DOHH2 (cell line): Measurements from ENCODE around the gene STARD9.
"Not testable (repeated sequence)": the region's sequence is repeated elsewhere in the genome, so short reads cannot be mapped to it uniquely, and the experiment has no call there.

Source experiments
- H3F3A ChIP-seq: fragments of 200-600 bp; sonication (generic), shearing (Covaris generic); 2 replicates; pipeline ENCODE4 v1.6.0; 2016; ENCODE audit warnings: antibody characterized with exemption, mild to moderate bottlenecking; ENCODE audit not compliant: control insufficient read depth, insufficient read depth
- H3K27ac ChIP-seq: fragments of 200-600 bp; sonication (generic); 2 replicates; pipeline ENCODE4 v1.5.1; 2014; ENCODE audit warnings: low read depth, mild to moderate bottlenecking, low read length, moderate library complexity
- H3K27me3 ChIP-seq: fragments of 200-600 bp; sonication (generic); 2 replicates; pipeline ENCODE4 v1.6.1; 2014; ENCODE audit warnings: mild to moderate bottlenecking, low read length, mixed read lengths; ENCODE audit not compliant: control insufficient read depth
- H3K36me3 ChIP-seq: fragments of 200-600 bp; sonication (generic); 2 replicates; pipeline ENCODE4 v1.6.1; 2014; ENCODE audit warnings: mild to moderate bottlenecking, low read length, moderate library complexity, mixed read lengths; ENCODE audit not compliant: control insufficient read depth
- H3K4me1 ChIP-seq: fragments of 200-600 bp; sonication (generic); 2 replicates; pipeline ENCODE4 v1.6.1; 2014; ENCODE audit warnings: mild to moderate bottlenecking, low read length, mixed read lengths; ENCODE audit not compliant: control insufficient read depth
- H3K4me2 ChIP-seq: fragments of 200-600 bp; sonication (generic); 2 replicates; pipeline ENCODE4 v1.6.0; 2014; ENCODE audit warnings: mild to moderate bottlenecking, low read length, moderate library complexity
- H3K4me3 ChIP-seq: fragments of 200-600 bp; sonication (generic); 2 replicates; pipeline ENCODE4 v1.5.1; 2014; ENCODE audit warnings: mild to moderate bottlenecking, low read length, mixed read lengths
- H3K79me2 ChIP-seq: fragments of 200-600 bp; sonication (generic); 2 replicates; pipeline ENCODE4 v1.6.1; 2014; ENCODE audit warnings: mild to moderate bottlenecking, low read length, mixed read lengths; ENCODE audit not compliant: control insufficient read depth
- H3K9me2 ChIP-seq: fragments of 200-600 bp; sonication (generic); replicated peaks from 2 replicates; pipeline ENCODE4 v1.6.1; 2014; ENCODE audit warnings: mild to moderate bottlenecking, low read length, mixed read lengths; ENCODE audit not compliant: control insufficient read depth
- H3K9me3 ChIP-seq: fragments of 200-600 bp; sonication (generic); 2 replicates; pipeline ENCODE4 v1.6.1; 2014; ENCODE audit warnings: antibody characterized with exemption, low read length, mixed read lengths; ENCODE audit not compliant: control insufficient read depth, insufficient read depth
- H4K20me1 ChIP-seq: fragments of 200-600 bp; sonication (generic); 2 replicates; pipeline ENCODE4 v1.6.0; 2014; ENCODE audit warnings: low read depth, mild to moderate bottlenecking, antibody characterized with exemption, low read length, moderate library complexity; ENCODE audit not compliant: control insufficient read depth, insufficient read depth
- CTCF ChIP-seq: fragments of 200-600 bp; sonication (generic); IDR thresholded peaks from one replicate; pipeline ENCODE4 v1.5.1; 2014; ENCODE audit warnings: antibody characterized with exemption, mild to moderate bottlenecking, low read depth, low read length; ENCODE audit not compliant: poor library complexity, severe bottlenecking
- EZH2phosphoT487 ChIP-seq: fragments of 200-600 bp; sonication (generic); IDR thresholded peaks from 2 replicates; pipeline ENCODE4 v1.6.1; 2017; ENCODE audit warnings: borderline replicate concordance, mild to moderate bottlenecking, antibody characterized with exemption, low read length, moderate library complexity, mixed read lengths

Gene STARD9

GRCh38 chr15:42549032-42549491 is 26.3 kb upstream of the STARD9 start:
- TF ChIP-seq CTCF (no peak), EZH2phosphoT487 (no peak)
- Histone ChIP-seq H3K4me1 (peaks cover 46% of the 10 kb centered on the region), H3K9me3 (no peaks in the 10 kb centered on the region), H3K79me2 (peaks cover 75% of the 10 kb centered on the region), H3K27me3 (no peaks in the 10 kb centered on the region), H3K4me2 (peak overlapping the region; percentile 81), H3K36me3 (peaks cover 57% of the 10 kb centered on the region), H4K20me1 (peaks cover 5% of the 10 kb centered on the region; the same call in 1 of the 2 replicates), H3F3A (no peaks in the 10 kb centered on the region), H3K9me2 (no peaks in the 10 kb centered on the region), H3K4me3 (peak overlapping the region; percentile 81), H3K27ac (peak overlapping the region; percentile 51)

DNA sequence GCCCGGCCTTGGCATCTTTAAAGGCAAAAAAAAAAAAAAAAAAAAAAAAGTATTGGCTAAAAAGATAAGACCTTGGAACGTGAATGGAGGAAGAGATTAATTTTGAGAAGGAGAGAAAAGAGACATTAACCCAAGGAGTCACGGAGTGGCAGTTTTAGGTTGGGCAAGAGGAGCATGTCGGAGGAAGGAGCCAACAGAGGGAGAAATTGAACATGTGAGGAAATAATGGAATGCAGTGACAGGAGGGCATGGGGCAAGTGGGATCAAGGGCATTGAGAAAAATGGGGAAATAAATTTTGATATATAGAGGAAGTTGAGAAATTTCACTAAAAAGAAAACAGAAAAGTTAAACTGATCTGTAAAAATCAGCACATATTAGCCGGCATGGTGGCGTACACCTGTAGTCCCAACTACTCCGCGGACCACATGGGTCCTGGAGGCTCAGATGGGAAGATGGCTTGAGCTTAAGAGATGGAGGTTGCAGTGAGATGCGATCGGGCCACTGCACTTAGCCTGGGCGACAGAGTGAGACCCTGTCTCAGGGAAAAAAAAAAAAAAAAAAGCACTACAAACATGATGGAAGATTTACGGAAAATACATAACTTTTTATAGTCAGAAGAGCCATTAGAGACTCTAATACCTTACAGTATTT is 25.5 kb upstream of the STARD9 start:
- Histone ChIP-seq H3K4me1 (peaks cover 46% of the 10 kb centered on the region), H3K79me2 (peaks cover 83% of the 10 kb centered on the region)
- TF ChIP-seq EZH2phosphoT487 (no peak), CTCF (no peak)

GRCh38 chr15:42553554-42553953 is 21.9 kb upstream of the STARD9 start:
- no peak overlapping the region for H3K4me3 ChIP-seq
- TF ChIP-seq CTCF = no peak
- TF ChIP-seq EZH2phosphoT487 = no peak
- no peaks in the 10 kb centered on the region for H3K27me3 ChIP-seq

More for the DNA sequence above, 25.5 kb upstream of the STARD9 start:
- Histone ChIP-seq H4K20me1 (peaks cover 5% of the 10 kb centered on the region; the same call in 1 of the 2 replicates), H3K9me2 (no peaks in the 10 kb centered on the region), H3K9me3 (no peaks in the 10 kb centered on the region), H3K27me3 (no peaks in the 10 kb centered on the region), H3F3A (no peaks in the 10 kb centered on the region), H3K27ac (peak overlapping the region; percentile 31), H3K36me3 (peaks cover 55% of the 10 kb centered on the region), H3K4me2 (peak overlapping the region; percentile 81), H3K4me3 (peak overlapping the region; percentile 81)

DNA sequence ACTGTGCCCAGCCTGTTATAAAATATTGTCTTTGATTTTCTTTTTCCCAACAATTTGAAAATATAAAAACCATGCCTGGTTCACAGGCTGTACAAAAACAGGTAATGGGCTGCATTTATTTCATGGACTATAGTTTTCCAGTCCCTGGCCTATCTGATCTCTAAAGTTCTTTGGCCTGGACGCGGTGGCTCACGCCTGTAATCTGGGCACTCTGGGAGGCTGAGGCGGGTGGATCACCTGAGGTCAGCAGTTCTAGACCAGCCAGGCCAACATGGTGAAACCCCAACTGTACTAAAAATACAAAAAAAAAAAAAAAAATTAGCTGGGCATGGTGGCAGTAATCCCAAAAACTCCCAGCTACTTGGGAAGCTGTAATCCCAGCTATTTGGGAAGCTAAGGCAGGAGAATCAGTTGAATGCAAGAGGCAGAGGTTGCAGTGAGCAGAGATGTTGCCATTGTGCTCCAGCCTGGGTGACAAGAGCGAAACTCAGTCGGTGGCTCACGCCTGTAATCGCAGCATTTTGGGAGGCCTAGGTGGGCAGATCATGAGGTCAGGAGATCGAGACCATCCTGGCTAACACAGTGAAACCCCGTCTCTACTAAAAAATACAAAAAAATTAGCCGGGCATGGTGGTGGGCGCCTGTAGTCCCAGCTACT is 18.7 kb upstream of the STARD9 start:
- H3F3A ChIP-seq, H3K27ac ChIP-seq, H3K9me2 ChIP-seq, H3K4me3 ChIP-seq, H3K4me1 ChIP-seq, H3K9me3 ChIP-seq, H3K27me3 ChIP-seq, H3K4me2 ChIP-seq, H4K20me1 ChIP-seq: not testable (repeated sequence)
- Histone ChIP-seq H3K36me3 (peaks cover 73% of the 10 kb centered on the region), H3K79me2 (peaks cover 68% of the 10 kb centered on the region)

More at GRCh38 chr15:42553554-42553953, 21.9 kb upstream of the STARD9 start:
- H4K20me1 ChIP-seq = peaks cover 5% of the 10 kb centered on the region; the same call in 1 of the 2 replicates
- H3K9me2 ChIP-seq = no peaks in the 10 kb centered on the region
- H3K27ac ChIP-seq = no peak overlapping the region
- H3K4me2 ChIP-seq = peak overlapping the region; percentile 9; the same call in 1 of the 2 replicates
- H3K4me1 ChIP-seq = peaks cover 23% of the 10 kb centered on the region
- H3K36me3 ChIP-seq = peaks cover 48% of the 10 kb centered on the region
- peaks cover 92% of the 10 kb centered on the region for H3K79me2 ChIP-seq
- H3F3A ChIP-seq = 0 out of 2 replicates have a peak, but pooled peaks cover 4% of the 10 kb centered on the region
- no peaks in the 10 kb centered on the region for H3K9me3 ChIP-seq
